B cell (primary cell): ENCODE measurements around the gene NEDD4. TPM values are rescaled to one million over a fixed set of nuclear protein-coding genes. Genes with fewer than 3 reads are reported as not detected.

ENCODE experiments used
- ATAC-seq: fragments of 200-7000 bp; cut with Tn5 transposase; one replicate; pipeline ENCODE4 v1.10.0; 2021; ENCODE audit warnings: low read depth, mild to moderate bottlenecking, moderate number of reproducible peaks, moderate library complexity
- CTCF ChIA-PET: fragments of 350-600 bp; sonication (Branson Sonifier 250); formaldehyde crosslinking; loops from one replicate; lab custom pipeline; 2021; ENCODE audit warnings: antibody characterized with exemption, inconsistent platforms; lab: Charles Lee
- POLR2A ChIA-PET: fragments of 350-600 bp; sonication (Branson Sonifier 250); formaldehyde crosslinking; loops from one replicate; lab custom pipeline; 2021; ENCODE audit warnings: antibody characterized with exemption; lab: Charles Lee
- DNase-seq: peaks from one replicate; pipeline ENCODE4 v3.0.0; 2013
- H2AFZ ChIP-seq: 2 replicates; pipeline ENCODE4 v1.6.1; 2012; ENCODE audit warnings: mild to moderate bottlenecking, low read depth, low read length; ENCODE audit not compliant: insufficient read depth, poor library complexity, severe bottlenecking
- H3K27ac ChIP-seq, 2 donors: 1 replicate in 1 of 2; 2 replicates in 1 of 2; pipeline ENCODE4 v1.5.1; 2012 to 2013; ENCODE audit warnings: low read length in 2 of 2, mild to moderate bottlenecking in 2 of 2, moderate library complexity in 1 of 2
- H3K27me3 ChIP-seq, 4 experiments: fragments of 200-600 bp in 1 of 4; sonication (generic) in 1 of 4; replicated peaks in 1 of 4; 1 replicate in 2 of 4; 2 replicates in 2 of 4; pipeline versions ENCODE4 v1.6.1 to v1.7.0; 2013 to 2016; ENCODE audit warnings: low read length in 3 of 4, mild to moderate bottlenecking in 2 of 4, mixed read lengths in 1 of 4, moderate library complexity in 1 of 4; ENCODE audit not compliant: insufficient read depth in 4 of 4, control insufficient read depth in 3 of 4; ENCODE audit errors: control extremely low read depth in 1 of 4
- H3K36me3 ChIP-seq, 2 experiments: replicated peaks in 1 of 2; 1 replicate in 1 of 2; 2 replicates in 1 of 2; pipeline versions ENCODE4 v1.6.1 to v1.7.1; 2013; ENCODE audit warnings: low read length in 1 of 2; ENCODE audit not compliant: insufficient read depth in 2 of 2, control insufficient read depth in 1 of 2; ENCODE audit errors: control extremely low read depth in 1 of 2, extremely low read depth in 1 of 2
- H3K4me1 ChIP-seq, 2 donors: fragments of 200-600 bp in 1 of 2; sonication (generic) in 1 of 2; 1 replicate in 1 of 2; 2 replicates in 1 of 2; pipeline versions ENCODE4 v1.5.1 to v1.6.1; 2013 to 2017; ENCODE audit warnings: low read length in 2 of 2; ENCODE audit not compliant: control insufficient read depth in 2 of 2, insufficient read depth in 2 of 2
- H3K4me2 ChIP-seq: replicated peaks from 2 replicates; pipeline ENCODE3; 2012; ENCODE audit warnings: mild to moderate bottlenecking, low read depth, low read length; ENCODE audit not compliant: poor library complexity, severe bottlenecking
- H3K4me3 ChIP-seq, 5 experiments: fragments of 200-600 bp in 1 of 5; sonication (generic) in 1 of 5; 1 replicate in 3 of 5; 2 replicates in 2 of 5; pipeline versions ENCODE4 v1.5.1 to v1.7.0; 2011 to 2016; ENCODE audit warnings: low read length in 4 of 5, mild to moderate bottlenecking in 4 of 5, low read depth in 2 of 5, control low read depth in 1 of 5, moderate library complexity in 1 of 5; ENCODE audit not compliant: insufficient read depth in 1 of 5; ENCODE audit errors: control extremely low read depth in 1 of 5, extremely low read depth in 1 of 5
- H3K79me2 ChIP-seq: fragments of 200-600 bp; sonication (generic); one replicate; pipeline ENCODE4 v1.6.0; 2016; ENCODE audit warnings: low read length; ENCODE audit not compliant: control insufficient read depth, insufficient read depth
- H3K9ac ChIP-seq: fragments of 200-600 bp; sonication (generic); 2 replicates; pipeline ENCODE4 v1.6.1; 2017; ENCODE audit warnings: mild to moderate bottlenecking, low read length, moderate library complexity
- H3K9me3 ChIP-seq, 3 donors: one replicate each; pipeline versions ENCODE4 v1.6.1 to v1.7.1; 2013; ENCODE audit warnings: low read length in 2 of 3; ENCODE audit not compliant: control insufficient read depth in 2 of 3, insufficient read depth in 1 of 3; ENCODE audit errors: control extremely low read depth in 1 of 3
- H4K20me1 ChIP-seq: 2 replicates; pipeline ENCODE4 v1.6.0; 2012; ENCODE audit warnings: mild to moderate bottlenecking, low read length; ENCODE audit not compliant: insufficient read depth, control insufficient read depth, poor library complexity, severe bottlenecking
- H3K27ac Mint-ChIP-seq: one replicate; pipeline ENCODE4 v1.8.0; 2021; ENCODE audit warnings: mixed read lengths
- H3K27me3 Mint-ChIP-seq: one replicate; pipeline ENCODE4 v1.8.0; 2021; ENCODE audit warnings: mixed read lengths
- H3K4me1 Mint-ChIP-seq: one replicate; pipeline ENCODE4 v1.8.0; 2021; ENCODE audit warnings: mixed read lengths
- H3K4me3 Mint-ChIP-seq: one replicate; pipeline ENCODE4 v1.8.0; 2021; ENCODE audit warnings: mixed read lengths
- H3K9me3 Mint-ChIP-seq: one replicate; pipeline ENCODE4 v1.8.0; 2022; ENCODE audit warnings: mixed read lengths; ENCODE audit not compliant: insufficient read depth
- CTCF ChIP-seq: fragments of 200-600 bp; IDR thresholded peaks from one replicate; pipeline ENCODE4 v1.8.0; 2022; ENCODE audit warnings: antibody characterized with exemption, mild to moderate bottlenecking
- EZH2 ChIP-seq: IDR thresholded peaks from 2 replicates; pipeline ENCODE4 v1.6.1; 2012; ENCODE audit warnings: borderline replicate concordance, low read depth, mild to moderate bottlenecking, moderate library complexity, low read length; ENCODE audit not compliant: insufficient read depth, poor library complexity, severe bottlenecking
- WGBS: methylation state at CpG from one replicate; pipeline ENCODE4 v1.1.5; 2013; ENCODE audit warnings: missing lambda C conversion rate; ENCODE audit not compliant: insufficient coverage; 5-methylcytosine and 5-hydroxymethylcytosine counted together
- intact Hi-C: fragments of 100-400 bp; cut with micrococcal nuclease; formaldehyde crosslinking; loops from one replicate; pipeline ENCODE4 v1.10.0; 2022
- polyA plus RNA-seq: library from polyadenylated mRNA; depleted of rRNA; stranded (reverse); fragments of >200 nt; gene quantifications from 2 replicates; pipeline ENCODE4 v1.2.3, GENCODE V29; 2012
- total RNA-seq, 2 donors: library from RNA; stranded (reverse); fragments of 120-200 nt in 1 of 2; gene quantifications; 1 replicate in 1 of 2; 2 replicates in 1 of 2; pipeline versions ENCODE4 v1.2.3 to v1.2.4, GENCODE V29; 2013 to 2022

Gene NEDD4
- total and polyA plus RNA-seq, 2 donors (not counting 1 experiment from before 2014, with no cell fraction given): 0.03 to 2.3 TPM

- no peak overlapping the region for H3K4me3 ChIP-seq
- H3K27ac ChIP-seq: no peak overlapping the region
- Mint-ChIP-seq H3K9me3 (no peaks in the 10 kb centered on the region), H3K4me3 (no peak overlapping the region), H3K4me1 (no peaks in the 10 kb centered on the region), H3K27ac (no peak overlapping the region), H3K27me3 (no peaks in the 10 kb centered on the region)
- no peaks in the 10 kb centered on the region for H3K4me1 ChIP-seq
- H3K36me3 ChIP-seq: no peaks in the 10 kb centered on the region
- H4K20me1 ChIP-seq: no peaks in the 10 kb centered on the region
- no peaks in the 10 kb centered on the region for H3K9me3 ChIP-seq
- no peaks in the 10 kb centered on the region for H3K27me3 ChIP-seq
- H3K9ac ChIP-seq: no peak overlapping the region
- ATAC-seq (no peak), DNase-seq (no peak)
- CTCF ChIA-PET: no interaction called here
- POLR2A ChIA-PET: no interaction called here
- H3K4me2 ChIP-seq: no peak overlapping the region
- H3K79me2 ChIP-seq: no peaks in the 10 kb centered on the region
- no peak overlapping the region for H2AFZ ChIP-seq
- 89% methylated on average over 1 of the region's 4 CpGs for WGBS
- TF ChIP-seq EZH2 (no peak), CTCF (no peak)
- intact Hi-C loops: no loop called here
Measured at GRCh38 chr15:55858661-55859060, 134.8 kb downstream of the NEDD4 start.

GRCh38 chr15:55856506-55857164, 136.8 kb downstream of the NEDD4 start:
- Mint-ChIP-seq H3K4me1 (no peaks in the 10 kb centered on the region), H3K4me3 (no peak overlapping the region), H3K9me3 (no peaks in the 10 kb centered on the region), H3K27me3 (no peaks in the 10 kb centered on the region), H3K27ac (no peak overlapping the region)
- DNase-seq: no peak
- TF ChIP-seq CTCF (no peak), EZH2 (no peak)
- no peak overlapping the region for H3K9ac ChIP-seq
- H2AFZ ChIP-seq: no peak overlapping the region
- CTCF ChIA-PET: no interaction called here
- H3K4me3 ChIP-seq: no peak overlapping the region
- no peak for ATAC-seq
- H3K36me3 ChIP-seq: no peaks in the 10 kb centered on the region
- 82% methylated on average over 4 of the region's 4 CpGs for WGBS
- no peak overlapping the region for H3K27ac ChIP-seq
- no peaks in the 10 kb centered on the region for H3K27me3 ChIP-seq
- no peaks in the 10 kb centered on the region for H3K79me2 ChIP-seq
- POLR2A ChIA-PET: no interaction called here
- H3K4me1 ChIP-seq: no peaks in the 10 kb centered on the region
- H3K4me2 ChIP-seq: no peak overlapping the region
- H3K9me3 ChIP-seq: no peaks in the 10 kb centered on the region
- intact Hi-C loops: no loop called here
- no peaks in the 10 kb centered on the region for H4K20me1 ChIP-seq
